HuH-7 (cell line): ENCODE measurements around the gene RTKN2.

Experiments
- DNase-seq: peaks from one replicate; pipeline ENCODE4 v3.0.0; 2011; ENCODE audit warnings: low spot score

Gene RTKN2

GRCh38 chr10:62172465-62172864 lies 96.2 kb downstream of the RTKN2 start:
- no peak for DNase-seq

- DNase-seq, result no peak
Measured at GRCh38 chr10:62171791-62172190, 96.9 kb downstream of the RTKN2 start.

- no peak for DNase-seq
Measured at GRCh38 chr10:62170732-62171131, 97.9 kb downstream of the RTKN2 start.

GRCh38 chr10:62166331-62167131 lies 102.1 kb downstream of the RTKN2 start:
- no peak for DNase-seq

- no peak for DNase-seq
Measured at GRCh38 chr10:62165803-62166202, 102.8 kb downstream of the RTKN2 start.

GRCh38 chr10:62163024-62163423 lies 105.6 kb downstream of the RTKN2 start:
- no peak for DNase-seq

GRCh38 chr10:62162261-62162981 lies 106.2 kb downstream of the RTKN2 start:
- DNase-seq, result no peak

- DNase-seq, result no peak
Measured at GRCh38 chr10:62159351-62159750, 109.3 kb downstream of the RTKN2 start.

GRCh38 chr10:62157601-62158000 lies 111.0 kb downstream of the RTKN2 start:
- no peak for DNase-seq

- DNase-seq, result no peak
Measured at GRCh38 chr10:62155054-62155680, 113.5 kb downstream of the RTKN2 start.

- DNase-seq, result no peak
Measured at GRCh38 chr10:62154231-62154630, 114.4 kb downstream of the RTKN2 start.

- no peak for DNase-seq
Measured at GRCh38 chr10:62153191-62153590, 115.5 kb downstream of the RTKN2 start.

- no peak for DNase-seq
Measured at GRCh38 chr10:62149621-62150020, 119.0 kb downstream of the RTKN2 start.

GRCh38 chr10:62148155-62148554 lies 120.5 kb downstream of the RTKN2 start:
- no peak for DNase-seq

GRCh38 chr10:62147425-62147824 lies 121.2 kb downstream of the RTKN2 start:
- no peak for DNase-seq

GRCh38 chr10:62136931-62137330 lies 131.7 kb downstream of the RTKN2 start:
- no peak for DNase-seq

- no peak for DNase-seq
Measured at GRCh38 chr10:62133618-62134017, 135.0 kb downstream of the RTKN2 start.
